GM06990 (cell line): ENCODE data around the gene SCARB2.
A peak's percentile ranks its signal among the peaks of the same experiment; 100 is the strongest.

Experiments used
- DNase-seq: peaks from one replicate; pipeline ENCODE4 v3.0.0-alpha.2; 2011; ENCODE audit not compliant: insufficient read length; ENCODE audit errors: extremely low read depth
- H3K27me3 ChIP-seq: replicated peaks from 2 replicates; pipeline ENCODE4 v1.6.0; 2011; ENCODE audit warnings: low read length; ENCODE audit not compliant: control insufficient read depth, insufficient read depth
- H3K36me3 ChIP-seq: 2 replicates; pipeline ENCODE4 v1.5.1; 2011; ENCODE audit warnings: low read length; ENCODE audit not compliant: control insufficient read depth, insufficient read depth
- H3K4me3 ChIP-seq: replicated peaks from 2 replicates; pipeline ENCODE4 v1.5.1; 2011; ENCODE audit warnings: low read depth, mild to moderate bottlenecking, control low read depth, low read length
- CTCF ChIP-seq: IDR thresholded peaks from 2 replicates; pipeline ENCODE4 v1.5.1; 2011; ENCODE audit warnings: low read length, control low read depth, mild to moderate bottlenecking, inconsistent platforms; ENCODE audit not compliant: insufficient read depth, poor library complexity, severe bottlenecking

The SCARB2 gene

GRCh38 chr4:76196376-76196775 lies 17.2 kb downstream of the SCARB2 start:
- no peak overlapping the region for H3K4me3 ChIP-seq
- H3K27me3 ChIP-seq = no peaks in the 10 kb centered on the region
- no peak for TF ChIP-seq CTCF
- H3K36me3 ChIP-seq = peaks cover 6% of the 10 kb centered on the region
- DNase-seq = no peak

- Histone ChIP-seq H3K4me3 (0 out of 2 replicates have a peak overlapping the region, but pooled peaks have one; percentile 5), H3K27me3 (no peaks in the 10 kb centered on the region), H3K36me3 (peaks cover 6% of the 10 kb centered on the region)
- no peak for DNase-seq
- no peak for TF ChIP-seq CTCF
Measured at GRCh38 chr4:76195326-76195725, 18.3 kb downstream of the SCARB2 start.

- H3K36me3 ChIP-seq = peaks cover 6% of the 10 kb centered on the region
- no peak for TF ChIP-seq CTCF
- no peak for DNase-seq
- no peak overlapping the region for H3K4me3 ChIP-seq
- H3K27me3 ChIP-seq = no peaks in the 10 kb centered on the region
Measured at GRCh38 chr4:76194325-76194724, 19.3 kb downstream of the SCARB2 start.

- H3K27me3 ChIP-seq = no peaks in the 10 kb centered on the region
- H3K36me3 ChIP-seq = peaks cover 6% of the 10 kb centered on the region
- no peak for DNase-seq
- no peak overlapping the region for H3K4me3 ChIP-seq
- TF ChIP-seq CTCF = no peak
Measured at GRCh38 chr4:76192236-76192635, 21.4 kb downstream of the SCARB2 start.

GRCh38 chr4:76188557-76188956 lies 25.1 kb downstream of the SCARB2 start:
- no peak for TF ChIP-seq CTCF
- H3K27me3 ChIP-seq = no peaks in the 10 kb centered on the region

GRCh38 chr4:76188149-76188548 lies 25.5 kb downstream of the SCARB2 start:
- TF ChIP-seq CTCF = no peak
- Histone ChIP-seq H3K36me3 (peaks cover 3% of the 10 kb centered on the region; the same call in 1 of the 2 replicates), H3K27me3 (no peaks in the 10 kb centered on the region), H3K4me3 (no peak overlapping the region)
- no peak for DNase-seq

More at GRCh38 chr4:76188557-76188956, 25.1 kb downstream of the SCARB2 start:
- Histone ChIP-seq H3K4me3 (no peak overlapping the region), H3K36me3 (peaks cover 4% of the 10 kb centered on the region; the same call in 1 of the 2 replicates)
- DNase-seq = no peak
